ENCODE data around the gene SBNO1.

DNA sequence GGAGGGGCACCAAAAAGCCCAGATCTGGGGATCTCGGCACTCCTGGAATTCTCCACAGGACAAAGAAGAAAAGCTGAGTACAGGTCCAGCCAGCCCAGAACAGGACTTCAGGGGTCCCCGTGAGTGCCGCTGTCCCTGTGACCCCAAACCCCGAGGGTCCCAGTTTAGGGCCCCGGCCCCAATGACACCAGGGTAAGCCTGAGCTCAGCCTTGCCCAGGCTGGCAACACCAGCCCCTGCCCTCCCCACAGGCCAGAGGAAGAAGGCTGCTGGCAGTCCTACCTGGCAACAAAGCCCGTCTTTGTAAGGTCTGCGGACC is 94.8 kb downstream of the SBNO1 start:
- TF ChIP-seq, protein P1, sequence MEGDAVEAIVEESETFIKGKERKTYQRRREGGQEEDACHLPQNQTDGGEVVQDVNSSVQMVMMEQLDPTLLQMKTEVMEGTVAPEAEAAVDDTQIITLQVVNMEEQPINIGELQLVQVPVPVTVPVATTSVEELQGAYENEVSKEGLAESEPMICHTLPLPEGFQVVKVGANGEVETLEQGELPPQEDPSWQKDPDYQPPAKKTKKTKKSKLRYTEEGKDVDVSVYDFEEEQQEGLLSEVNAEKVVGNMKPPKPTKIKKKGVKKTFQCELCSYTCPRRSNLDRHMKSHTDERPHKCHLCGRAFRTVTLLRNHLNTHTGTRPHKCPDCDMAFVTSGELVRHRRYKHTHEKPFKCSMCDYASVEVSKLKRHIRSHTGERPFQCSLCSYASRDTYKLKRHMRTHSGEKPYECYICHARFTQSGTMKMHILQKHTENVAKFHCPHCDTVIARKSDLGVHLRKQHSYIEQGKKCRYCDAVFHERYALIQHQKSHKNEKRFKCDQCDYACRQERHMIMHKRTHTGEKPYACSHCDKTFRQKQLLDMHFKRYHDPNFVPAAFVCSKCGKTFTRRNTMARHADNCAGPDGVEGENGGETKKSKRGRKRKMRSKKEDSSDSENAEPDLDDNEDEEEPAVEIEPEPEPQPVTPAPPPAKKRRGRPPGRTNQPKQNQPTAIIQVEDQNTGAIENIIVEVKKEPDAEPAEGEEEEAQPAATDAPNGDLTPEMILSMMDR (IDR thresholded peaks at IDR 0.05) = no peak
- no peak for TF ChIP-seq POLR2AphosphoS5 (IDR thresholded peaks at IDR 0.05; ENCODE audit: low read depth, low read length)
- TF ChIP-seq SIN3A (IDR thresholded peaks at IDR 0.05; ENCODE audit: borderline replicate concordance, insufficient read depth, low read depth, low read length) = no peak
- no peak for TF ChIP-seq TCF7L2 (IDR thresholded peaks at IDR 0.05; ENCODE audit: low read depth, low read length)
- TF ChIP-seq, protein P2, sequence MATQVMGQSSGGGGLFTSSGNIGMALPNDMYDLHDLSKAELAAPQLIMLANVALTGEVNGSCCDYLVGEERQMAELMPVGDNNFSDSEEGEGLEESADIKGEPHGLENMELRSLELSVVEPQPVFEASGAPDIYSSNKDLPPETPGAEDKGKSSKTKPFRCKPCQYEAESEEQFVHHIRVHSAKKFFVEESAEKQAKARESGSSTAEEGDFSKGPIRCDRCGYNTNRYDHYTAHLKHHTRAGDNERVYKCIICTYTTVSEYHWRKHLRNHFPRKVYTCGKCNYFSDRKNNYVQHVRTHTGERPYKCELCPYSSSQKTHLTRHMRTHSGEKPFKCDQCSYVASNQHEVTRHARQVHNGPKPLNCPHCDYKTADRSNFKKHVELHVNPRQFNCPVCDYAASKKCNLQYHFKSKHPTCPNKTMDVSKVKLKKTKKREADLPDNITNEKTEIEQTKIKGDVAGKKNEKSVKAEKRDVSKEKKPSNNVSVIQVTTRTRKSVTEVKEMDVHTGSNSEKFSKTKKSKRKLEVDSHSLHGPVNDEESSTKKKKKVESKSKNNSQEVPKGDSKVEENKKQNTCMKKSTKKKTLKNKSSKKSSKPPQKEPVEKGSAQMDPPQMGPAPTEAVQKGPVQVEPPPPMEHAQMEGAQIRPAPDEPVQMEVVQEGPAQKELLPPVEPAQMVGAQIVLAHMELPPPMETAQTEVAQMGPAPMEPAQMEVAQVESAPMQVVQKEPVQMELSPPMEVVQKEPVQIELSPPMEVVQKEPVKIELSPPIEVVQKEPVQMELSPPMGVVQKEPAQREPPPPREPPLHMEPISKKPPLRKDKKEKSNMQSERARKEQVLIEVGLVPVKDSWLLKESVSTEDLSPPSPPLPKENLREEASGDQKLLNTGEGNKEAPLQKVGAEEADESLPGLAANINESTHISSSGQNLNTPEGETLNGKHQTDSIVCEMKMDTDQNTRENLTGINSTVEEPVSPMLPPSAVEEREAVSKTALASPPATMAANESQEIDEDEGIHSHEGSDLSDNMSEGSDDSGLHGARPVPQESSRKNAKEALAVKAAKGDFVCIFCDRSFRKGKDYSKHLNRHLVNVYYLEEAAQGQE (IDR thresholded peaks at IDR 0.05; ENCODE audit: insufficient read depth in 1 of 2, low read depth in 2 of 2, low read length in 1 of 2) = no peak

Measured in Panc1 (cell line).